GM18511 (cell line): ENCODE results near the gene HOXA11.

Experiments
- ATAC-seq: cut with Tn5 transposase; IDR thresholded peaks from one replicate; pipeline ENCODE4 v1.9.1; 2021; ENCODE audit warnings: mild to moderate bottlenecking, moderate library complexity; ENCODE audit not compliant: unreplicated experiment

The HOXA11 gene

DNA sequence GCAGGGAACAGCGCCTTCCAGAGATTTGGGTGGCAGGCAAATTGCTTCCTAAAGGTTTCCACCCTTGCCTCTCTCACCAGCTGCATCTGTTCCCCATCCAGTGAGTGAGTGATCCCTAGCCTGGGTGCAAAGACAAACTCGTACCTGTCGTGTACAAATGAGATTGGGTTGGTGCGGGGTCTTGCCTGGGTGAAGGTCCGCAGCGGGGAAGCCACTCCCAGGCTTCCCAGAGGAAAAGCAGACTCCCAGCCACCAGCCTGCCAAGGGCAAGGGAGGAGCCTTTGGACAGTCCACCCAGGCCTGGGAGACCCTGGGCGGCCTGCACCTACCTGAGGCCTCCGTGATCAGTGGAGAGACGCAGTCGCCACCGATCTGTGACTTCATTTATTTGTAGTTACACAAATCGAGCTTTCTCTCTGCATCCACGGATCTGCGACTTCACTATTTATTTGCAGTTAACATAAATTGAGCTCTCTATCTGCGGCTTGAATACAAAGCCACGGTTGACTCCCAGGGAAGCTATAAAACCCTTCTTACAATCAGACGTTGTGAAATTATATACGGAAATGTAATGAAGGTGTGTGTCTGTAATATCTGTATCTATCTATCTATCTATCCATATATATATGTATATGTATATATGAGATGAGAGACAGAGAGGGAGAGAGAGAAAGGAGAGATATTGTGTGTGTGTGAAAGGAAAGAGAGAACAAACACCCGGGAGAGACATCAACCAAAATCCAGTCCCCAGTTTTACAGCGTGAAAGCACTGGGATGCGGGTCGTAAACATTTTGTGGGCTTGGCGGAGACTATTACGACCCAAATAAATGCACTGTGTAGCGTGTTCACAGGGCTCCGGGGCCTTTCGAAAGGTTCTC is 25.5 kb downstream of the HOXA11 start:
- no peak for ATAC-seq

DNA sequence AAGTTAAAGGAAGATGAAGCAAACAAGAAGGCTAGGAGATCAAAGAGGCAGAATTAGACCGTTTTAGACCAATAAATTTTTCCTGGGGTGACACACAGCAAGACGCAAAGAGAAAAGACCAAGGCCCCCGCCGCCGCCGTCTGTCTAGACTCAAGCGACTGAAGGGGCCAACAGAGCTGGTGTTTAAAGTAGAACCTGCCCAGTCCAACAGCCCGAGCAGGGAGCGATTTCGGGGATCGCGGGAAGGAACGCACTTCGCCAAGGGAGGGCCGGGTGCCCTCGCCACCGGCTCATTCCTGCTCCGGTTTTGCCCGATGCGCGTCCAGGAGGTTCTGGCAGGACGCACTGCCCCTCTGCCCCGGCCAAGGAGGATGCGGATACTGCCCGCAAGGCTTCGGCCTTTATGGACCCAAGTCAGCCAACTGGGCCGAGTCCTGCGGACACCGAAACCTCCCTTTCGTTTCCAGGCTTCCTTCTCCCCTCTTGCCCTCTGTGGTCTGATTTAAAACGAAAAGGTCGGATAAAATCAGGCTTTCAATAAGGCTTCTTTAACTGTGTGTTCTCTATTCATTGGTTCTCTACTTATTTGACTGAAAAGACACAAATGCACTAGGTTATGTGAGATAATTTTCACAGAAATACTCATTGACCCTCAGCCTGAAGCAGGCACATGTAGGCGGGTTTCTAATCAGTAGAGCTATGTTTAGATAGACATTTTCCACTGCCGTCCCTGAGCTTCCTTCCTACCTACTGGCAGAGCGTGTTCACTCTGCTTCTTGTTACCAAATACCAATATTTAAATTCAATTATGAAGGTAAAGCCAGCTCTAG is 26.4 kb downstream of the HOXA11 start:
- no peak for ATAC-seq

DNA sequence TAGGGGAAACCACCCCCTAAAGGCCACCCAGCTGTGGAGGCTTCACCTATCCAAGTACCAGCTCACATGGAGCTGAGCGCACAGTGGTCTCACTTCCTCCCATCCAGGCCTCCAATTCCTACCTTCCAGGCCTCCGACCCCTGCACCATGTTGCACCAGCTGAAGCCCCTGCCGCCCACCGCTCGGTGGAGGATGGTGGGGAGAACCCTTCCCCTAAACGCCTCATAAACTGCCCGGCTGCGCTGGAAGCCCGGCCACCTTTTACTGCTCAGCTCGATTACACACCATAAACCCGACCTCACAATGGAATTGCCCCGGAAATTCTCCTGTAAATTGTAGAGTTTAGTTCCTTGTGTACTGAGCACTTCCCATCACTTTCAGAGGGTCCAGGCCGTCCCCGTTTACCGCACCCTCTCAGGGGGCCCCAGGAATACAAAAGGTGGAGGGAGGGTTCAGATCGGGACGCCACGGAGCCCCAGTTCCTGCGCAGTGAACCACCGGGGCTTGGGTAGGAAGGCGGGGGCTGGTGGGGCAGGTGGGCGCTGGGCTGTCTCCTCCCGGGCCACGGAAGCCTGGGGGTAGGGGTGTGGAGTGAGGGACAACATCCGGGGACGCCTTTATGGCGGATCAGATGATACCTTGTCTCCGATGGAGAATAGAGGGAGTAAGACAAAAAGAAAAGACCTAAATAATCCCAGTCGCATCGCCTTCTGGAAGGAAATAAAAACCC is 27.2 kb downstream of the HOXA11 start:
- ATAC-seq: no peak

DNA sequence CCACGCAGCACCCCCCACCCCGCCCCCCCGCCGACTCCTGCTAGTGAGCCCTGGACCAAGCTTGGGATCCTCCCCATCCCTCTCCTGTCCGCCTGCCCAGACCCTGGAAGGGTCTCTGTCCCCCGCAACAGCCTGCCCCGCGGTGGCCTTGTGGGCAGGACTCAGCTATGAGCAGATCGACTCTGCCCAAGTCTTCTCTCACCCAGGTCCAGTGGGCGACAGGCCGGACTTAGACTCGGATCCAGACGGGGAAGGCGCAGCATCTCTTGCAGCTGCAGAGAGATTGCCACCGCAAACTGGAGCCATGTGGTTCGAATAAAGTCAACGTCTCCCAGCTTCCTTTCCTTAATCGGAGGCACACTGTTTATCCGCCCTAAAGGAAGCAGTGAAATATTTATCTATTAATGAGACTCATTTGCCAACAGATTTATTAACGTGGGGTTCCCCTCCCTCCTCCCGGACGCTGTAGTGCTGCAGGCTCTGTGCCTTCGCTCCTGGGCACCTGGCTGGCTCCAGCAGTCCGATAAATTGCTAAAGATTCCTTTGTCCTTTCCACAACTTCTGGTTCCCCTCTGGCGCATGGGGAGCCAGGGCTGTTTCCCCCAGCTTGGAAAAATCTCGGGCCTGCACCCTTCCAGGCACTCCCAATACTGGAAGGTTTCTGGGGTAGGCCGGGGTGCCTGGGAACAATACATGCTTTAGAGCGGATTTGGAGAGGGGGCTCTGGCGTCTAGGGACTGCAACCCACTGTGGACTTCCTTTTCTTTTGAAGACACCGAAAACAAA is 27.9 kb downstream of the HOXA11 start:
- ATAC-seq: no peak

DNA sequence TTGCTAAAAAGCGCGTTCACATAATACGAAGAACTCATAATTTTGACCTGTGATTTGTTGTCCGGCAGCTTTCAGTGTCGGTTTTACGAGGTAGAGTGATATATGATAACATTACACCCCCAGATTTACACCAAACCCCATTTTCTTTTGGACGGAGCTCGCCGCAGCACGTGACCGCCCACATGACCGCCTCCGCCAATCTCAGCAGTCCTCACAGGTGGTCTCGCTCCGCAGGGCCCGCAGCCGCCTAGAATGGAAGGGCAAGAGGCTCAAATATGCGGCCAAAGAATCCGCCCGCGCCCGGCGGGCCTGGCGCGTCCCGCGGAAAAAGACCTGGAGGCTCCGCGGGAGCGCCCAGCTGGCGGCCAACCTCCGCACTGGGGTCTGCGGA is 28.5 kb downstream of the HOXA11 start, which contains the start of gene HOXA7:
HOXA7 (minus strand) TSS at position 168 of the 391 bp plus-strand sequence; CDS start at position 38, 130 bp downstream.
- no peak for ATAC-seq

DNA sequence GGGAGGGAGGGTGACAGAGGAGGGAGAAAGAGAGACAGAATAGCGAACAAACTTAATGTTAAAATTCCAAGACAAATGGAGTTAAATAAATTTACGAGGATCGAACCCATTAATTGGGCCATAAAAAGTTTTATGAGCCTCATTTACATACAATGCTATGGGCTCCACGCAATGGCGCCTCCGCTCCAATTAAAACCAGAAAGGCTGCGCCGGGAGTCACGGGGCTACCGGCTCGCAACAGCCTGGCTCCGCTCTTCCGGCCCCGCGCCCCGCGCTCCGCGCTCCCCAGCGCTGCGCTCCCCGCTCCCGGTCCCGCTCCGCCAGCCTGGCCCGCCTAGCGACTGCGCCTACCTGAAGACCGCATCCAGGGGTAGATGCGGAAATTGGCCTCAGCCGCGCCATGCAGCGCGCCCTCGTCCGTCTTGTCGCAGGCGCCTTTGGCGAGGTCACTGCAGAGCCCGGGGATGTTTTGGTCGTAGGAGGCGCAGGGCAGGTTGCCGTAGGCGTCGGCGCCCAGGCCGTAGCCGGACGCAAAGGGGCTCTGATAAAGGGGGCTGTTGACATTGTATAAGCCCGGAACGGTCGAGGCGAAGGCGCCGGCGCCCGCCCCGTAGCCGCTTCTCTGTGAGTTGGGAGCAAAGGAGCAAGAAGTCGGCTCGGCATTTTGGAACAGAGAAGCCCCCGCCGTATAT is 29.1 kb downstream of the HOXA11 start:
- ATAC-seq: no peak

DNA sequence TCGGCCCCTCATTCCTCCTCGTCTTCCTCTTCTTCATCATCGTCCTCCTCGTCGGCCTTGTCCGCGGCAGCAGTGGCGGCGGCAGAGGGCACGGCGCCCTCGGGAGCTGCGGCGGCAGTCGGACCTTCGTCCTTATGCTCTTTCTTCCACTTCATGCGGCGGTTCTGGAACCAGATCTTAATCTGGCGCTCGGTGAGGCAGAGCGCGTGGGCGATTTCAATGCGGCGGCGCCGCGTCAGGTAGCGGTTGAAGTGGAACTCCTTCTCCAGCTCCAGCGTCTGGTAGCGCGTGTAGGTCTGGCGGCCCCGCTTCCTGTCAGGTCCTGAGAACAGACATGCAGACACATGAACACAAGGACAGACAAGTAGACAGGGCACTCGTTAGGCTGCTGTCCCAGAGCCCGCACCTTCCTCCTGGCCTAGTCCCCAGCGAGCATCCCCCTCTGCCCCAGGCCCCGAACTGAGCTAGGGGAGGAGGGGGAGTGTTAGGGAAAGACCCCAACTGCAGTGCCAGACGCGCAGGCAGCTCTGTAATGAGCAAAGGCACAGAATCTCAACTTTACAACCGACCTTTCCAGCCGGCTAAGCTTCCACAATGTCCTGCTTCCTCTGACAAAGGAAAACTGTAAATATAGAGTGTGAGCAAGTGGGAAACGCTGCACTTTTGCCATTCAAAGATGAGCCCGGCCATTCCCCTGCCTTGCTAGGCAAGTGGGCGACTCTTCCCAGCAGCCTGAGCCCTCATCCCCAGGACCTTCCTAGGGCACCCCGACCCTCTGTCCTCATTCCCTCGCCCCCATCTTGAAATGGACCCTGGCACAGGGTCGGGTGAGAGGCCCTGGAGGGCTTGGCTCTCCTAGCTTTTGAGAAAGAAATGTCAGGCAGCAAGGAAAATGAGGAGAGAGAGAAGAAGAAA is 29.9 kb downstream of the HOXA11 start:
- no peak for ATAC-seq

DNA sequence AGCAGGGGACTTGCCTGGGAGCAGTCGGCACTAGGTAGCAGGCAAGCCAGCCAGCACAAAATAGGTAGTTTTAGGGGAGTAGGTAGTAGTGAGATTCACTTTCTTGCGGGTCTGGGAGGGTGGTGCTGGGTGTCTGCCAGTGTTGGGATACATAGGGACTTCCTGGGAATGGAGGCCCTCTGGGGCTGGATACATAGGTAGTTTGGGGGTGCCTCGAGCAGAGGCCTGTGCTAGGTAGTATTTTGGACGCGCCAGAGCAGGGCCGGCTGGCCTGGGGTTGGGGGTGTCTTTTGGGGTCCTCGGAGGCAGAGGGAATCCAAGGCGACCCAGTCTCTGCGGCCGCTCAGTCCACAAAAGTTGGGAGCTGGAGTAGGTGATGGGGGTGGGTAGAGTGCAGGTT is 30.7 kb downstream of the HOXA11 start:
- ATAC-seq: no peak

DNA sequence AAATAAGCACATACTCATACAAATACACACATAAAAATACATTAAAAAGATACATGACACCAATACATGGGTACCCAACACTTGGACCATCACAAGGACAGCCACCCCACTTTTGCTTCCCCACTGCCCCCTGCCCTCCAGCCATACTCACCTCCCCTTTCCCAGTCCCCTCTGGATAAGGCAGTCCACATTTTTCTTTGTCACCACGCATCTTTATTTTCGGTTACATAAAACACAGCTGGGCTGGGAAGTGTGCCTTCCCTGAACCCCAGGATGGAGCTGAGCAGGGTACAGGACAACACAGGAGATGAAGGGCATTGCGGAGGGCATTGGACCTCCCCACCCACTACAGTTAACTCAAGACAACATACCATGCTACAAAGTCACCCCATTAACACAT is 31.5 kb downstream of the HOXA11 start:
- no peak for ATAC-seq

DNA sequence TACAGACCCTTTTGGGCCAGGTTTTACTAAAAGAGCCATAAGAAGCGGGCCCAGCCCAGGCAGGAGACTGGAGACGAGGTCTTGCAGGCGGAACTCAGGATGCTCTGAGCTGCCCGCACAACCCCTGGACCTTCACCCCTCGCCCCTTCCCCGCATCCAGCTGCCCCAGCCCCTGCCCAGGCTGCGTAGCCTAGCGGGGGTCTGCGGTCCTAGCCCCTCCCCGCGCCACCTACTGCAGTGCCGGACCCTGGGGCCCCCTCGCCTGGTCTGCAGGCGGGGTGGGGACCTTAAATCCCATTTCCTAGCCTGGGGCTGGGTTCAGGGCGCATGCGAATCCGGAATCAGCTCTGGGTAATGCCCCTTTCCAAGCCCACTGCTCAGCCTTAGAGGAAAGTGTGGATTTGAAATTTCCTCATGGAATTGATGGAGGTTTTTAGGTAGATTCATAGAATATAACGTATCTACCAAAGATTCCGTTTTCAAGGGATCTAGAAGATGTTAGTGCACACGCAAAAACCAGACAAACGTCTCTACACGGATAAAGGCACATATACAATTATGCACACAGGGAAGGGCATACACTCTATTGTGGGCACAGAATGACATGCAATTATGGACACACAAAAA is 32.1 kb downstream of the HOXA11 start:
- no peak for ATAC-seq

DNA sequence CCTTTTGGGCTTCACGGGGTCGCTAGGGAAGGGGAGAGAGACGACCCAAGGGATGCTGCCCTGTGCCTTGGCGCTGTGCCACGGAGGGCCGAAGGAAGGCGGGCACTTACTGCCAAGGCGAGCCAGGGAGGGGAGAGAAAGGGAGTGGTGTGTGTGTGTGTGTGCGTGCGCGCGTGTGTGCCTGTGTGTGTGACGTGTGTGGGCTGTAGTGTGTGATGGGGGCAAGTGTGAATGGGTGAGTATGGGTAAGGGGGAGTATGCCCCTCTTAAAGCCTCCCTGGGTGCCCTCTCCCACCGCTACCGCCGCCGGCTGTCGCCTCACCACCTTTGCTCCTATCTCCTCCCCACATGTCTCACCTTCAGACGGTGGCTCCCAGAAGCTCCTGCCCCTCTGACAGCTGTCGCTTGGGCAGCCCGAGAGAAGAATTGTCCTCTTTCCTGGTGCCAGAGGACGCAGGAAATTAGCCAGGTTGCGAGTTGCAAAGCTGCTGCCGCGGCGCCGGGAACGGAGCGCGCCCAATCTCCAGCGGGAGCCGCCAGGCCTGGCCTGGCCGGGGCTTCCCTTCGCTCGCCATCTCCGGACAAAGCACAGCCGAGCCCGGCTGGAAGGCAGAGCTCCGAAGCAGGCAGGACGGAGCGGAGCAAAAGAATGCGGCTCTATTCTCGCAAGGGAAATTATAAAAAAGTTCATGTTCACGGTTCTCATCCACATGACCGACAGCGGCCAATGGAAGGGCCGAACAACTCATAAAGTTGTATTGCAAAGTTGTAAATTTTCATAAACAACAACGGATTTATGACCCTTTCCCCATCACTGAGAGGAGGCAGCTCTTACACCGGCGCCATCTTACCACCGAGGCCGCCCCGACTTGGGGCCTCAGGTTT is 32.9 kb downstream of the HOXA11 start, which contains the start of gene HOXA3:
HOXA3 (minus strand) TSS at position 653 of the 885 bp plus-strand sequence. CDS start 41,943 bp downstream, outside the sequence.
- no peak for ATAC-seq

DNA sequence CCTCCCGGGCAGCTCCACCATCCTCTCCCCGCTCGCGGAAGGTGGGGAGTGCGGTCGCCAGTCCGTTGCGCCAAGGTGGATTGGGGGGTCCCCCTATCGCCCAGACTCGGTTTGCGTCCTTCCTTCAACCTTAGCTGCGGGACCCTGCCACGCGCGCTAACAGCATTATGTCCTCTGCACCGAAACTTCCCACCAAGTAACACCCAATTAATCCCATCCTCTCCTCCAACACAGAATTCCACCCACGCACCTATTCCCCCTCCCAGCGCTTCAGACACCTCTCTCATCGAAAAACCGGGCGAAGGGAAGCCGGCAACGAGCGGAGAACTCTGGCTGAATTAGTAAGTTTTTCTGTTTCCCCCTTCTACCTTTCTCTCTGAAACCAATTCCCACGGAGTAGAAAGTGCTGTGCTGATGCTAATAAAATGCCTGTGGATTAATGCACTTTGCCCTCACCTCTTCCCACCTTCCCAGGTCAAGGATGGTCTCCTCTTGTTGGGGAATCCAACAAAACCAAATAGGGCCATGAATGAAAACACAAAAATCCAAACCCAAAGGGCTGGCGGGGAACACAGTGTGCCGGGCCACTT is 33.6 kb downstream of the HOXA11 start:
- no peak for ATAC-seq

DNA sequence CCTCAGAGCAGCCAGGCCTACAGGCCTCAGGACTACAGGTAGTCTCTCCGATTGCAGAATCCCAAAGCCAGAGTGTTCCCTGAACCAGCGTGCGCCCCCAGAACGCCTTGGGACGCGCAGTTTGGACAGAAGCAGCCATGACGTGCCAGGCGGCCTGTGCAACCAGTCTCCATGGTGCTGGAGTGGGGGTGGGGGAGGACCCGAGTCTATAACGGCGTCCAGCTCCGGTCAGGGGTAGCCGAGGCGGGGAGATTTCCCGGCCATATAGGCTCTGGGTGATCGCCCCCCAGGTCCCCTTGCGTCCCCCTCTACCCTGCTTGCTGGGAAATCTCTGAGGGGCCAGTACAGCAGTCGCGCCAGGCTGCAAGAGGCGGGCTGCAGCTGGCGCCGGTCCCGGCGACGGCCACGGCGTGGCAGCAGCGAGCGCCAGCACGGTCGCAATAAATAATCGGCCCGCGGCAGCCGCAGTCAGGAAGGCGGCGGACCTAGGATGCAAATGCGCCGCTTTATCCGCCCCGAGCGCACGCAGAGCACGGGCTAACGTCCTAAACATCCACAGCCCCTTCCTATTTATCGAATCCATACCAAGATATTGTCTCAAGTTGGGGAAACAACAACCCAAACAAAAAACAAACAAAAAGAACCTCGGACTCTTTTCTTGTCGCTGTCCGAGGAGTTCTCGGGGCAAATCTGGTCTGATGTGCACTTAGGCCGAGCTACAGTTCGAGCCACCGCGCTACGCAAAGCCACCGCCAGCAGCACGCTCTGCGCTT is 34.3 kb downstream of the HOXA11 start:
- peak; percentile 82 for ATAC-seq

DNA sequence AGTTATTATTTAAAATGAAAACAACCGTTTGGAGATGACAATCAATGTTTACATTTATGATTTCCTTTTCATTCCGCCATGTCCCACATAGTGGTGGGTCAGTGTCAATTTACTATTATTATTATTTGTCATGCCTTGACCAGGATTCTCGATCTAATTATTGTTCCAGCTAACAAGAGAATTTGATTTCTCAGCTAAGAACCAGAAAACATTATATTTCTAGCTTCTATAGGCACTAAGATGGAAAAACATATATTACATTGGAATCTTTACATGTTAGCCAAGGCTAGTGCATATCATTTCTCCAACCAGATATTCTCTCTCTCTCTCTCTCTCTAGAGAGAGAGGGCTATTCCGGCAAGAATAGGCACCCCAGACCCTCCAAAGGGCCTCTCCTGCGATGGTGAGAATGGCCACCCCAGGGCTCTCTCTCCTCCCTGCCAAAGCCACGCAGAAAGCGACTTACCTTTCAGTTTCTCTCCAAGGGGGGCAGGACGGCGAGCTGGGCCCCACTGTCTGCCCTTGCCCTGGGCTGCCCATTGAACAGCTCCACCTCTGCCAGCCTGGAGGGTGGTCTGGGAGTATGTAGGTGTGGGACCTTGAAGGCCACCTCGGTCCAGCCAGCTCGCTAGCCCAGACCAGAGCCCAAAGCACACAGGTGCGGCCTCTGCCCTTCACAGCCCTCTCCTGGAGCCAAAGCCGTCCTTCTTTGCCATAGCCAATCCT is 35.0 kb downstream of the HOXA11 start:
- peak; percentile 11 for ATAC-seq
